ENCODE results near the gene HMGN5. TPM values are rescaled to one million over a fixed set of nuclear protein-coding genes. Genes with fewer than 3 reads are reported as not detected.
A peak's percentile ranks its signal among the peaks of the same experiment; 100 is the strongest.

The HMGN5 gene
- total and polyA plus RNA-seq, 2 of the 4 experiments (the other 2 are of a cell fraction) = 0.72 to 3.4 TPM

GRCh38 chrX:81120936-81121371 lies 80.8 kb downstream of the HMGN5 start:
- H3K56ac ChIP-seq (ENCODE audit: extremely low read depth, insufficient read depth, low read length) = no peak overlapping the region; the same call in 1 of the 2 replicates
- no peak overlapping the region for H4K91ac ChIP-seq (ENCODE audit: insufficient read depth, low read depth, low read length)
- H3K4me3 ChIP-seq (ENCODE audit: insufficient read depth, low read depth, low read length) = peak overlapping the region; percentile 58
- dilution Hi-C loops (cut with HindIII; ENCODE audit: low sequenced_read_pairs, unreplicated experiment) (no loop called here), intact Hi-C loops (cut with micrococcal nuclease) (loop anchor here (1.0 to 2.0 kb wide), 2 partner anchors 244 to 310 kb away; no protein-coding TSS in a partner anchor), in situ Hi-C loops (cut with MboI; ENCODE audit: low sequenced_read_pairs) (no loop called here)
- H2AFZ ChIP-seq (replicated peaks; ENCODE audit: low read length, poor library complexity) = peak overlapping the region; percentile 82
- no peaks in the 10 kb centered on the region for H3K36me3 ChIP-seq (ENCODE audit: control insufficient read depth, insufficient read depth, low read length)
- H2AK9ac ChIP-seq (replicated peaks; ENCODE audit: low read depth, low read length, poor library complexity) = no peak overlapping the region
- H2BK120ac ChIP-seq (ENCODE audit: low read depth, low read length) = no peak overlapping the region
- no peak overlapping the region for H2AK5ac ChIP-seq (ENCODE audit: low read depth, low read length)
- H4K8ac ChIP-seq (ENCODE audit: low read depth in 2 of 2, low read length in 2 of 2) = no peak overlapping the region
- no peak overlapping the region for H2BK20ac ChIP-seq (ENCODE audit: low read depth, low read length)
- H2BK15ac ChIP-seq (ENCODE audit: low read depth, low read length) = no peak overlapping the region
- H4K5ac ChIP-seq (ENCODE audit: low read depth, low read length) = no peak overlapping the region
- ChIA-PET CTCF (interaction anchor here (0.6 to 0.7 kb wide), 5 partner anchors 24 to 399 kb away, joined by 3 to 4 read pairs (median 3); no protein-coding TSS in a partner anchor), POLR2A (ENCODE audit: unreplicated experiment) (no interaction called here)
- peak; percentile 10; the same call in 1 of the 2 replicates for TF ChIP-seq SMC3 (IDR thresholded peaks at IDR 0.05; ENCODE audit: low read depth, low read length)
- TF ChIP-seq, protein P1, sequence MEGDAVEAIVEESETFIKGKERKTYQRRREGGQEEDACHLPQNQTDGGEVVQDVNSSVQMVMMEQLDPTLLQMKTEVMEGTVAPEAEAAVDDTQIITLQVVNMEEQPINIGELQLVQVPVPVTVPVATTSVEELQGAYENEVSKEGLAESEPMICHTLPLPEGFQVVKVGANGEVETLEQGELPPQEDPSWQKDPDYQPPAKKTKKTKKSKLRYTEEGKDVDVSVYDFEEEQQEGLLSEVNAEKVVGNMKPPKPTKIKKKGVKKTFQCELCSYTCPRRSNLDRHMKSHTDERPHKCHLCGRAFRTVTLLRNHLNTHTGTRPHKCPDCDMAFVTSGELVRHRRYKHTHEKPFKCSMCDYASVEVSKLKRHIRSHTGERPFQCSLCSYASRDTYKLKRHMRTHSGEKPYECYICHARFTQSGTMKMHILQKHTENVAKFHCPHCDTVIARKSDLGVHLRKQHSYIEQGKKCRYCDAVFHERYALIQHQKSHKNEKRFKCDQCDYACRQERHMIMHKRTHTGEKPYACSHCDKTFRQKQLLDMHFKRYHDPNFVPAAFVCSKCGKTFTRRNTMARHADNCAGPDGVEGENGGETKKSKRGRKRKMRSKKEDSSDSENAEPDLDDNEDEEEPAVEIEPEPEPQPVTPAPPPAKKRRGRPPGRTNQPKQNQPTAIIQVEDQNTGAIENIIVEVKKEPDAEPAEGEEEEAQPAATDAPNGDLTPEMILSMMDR (conservative IDR thresholded peaks at IDR 0.05; ENCODE audit: low read depth, low read length) = peak; percentile 51
- no peak for TF ChIP-seq CHD1 (IDR thresholded peaks at IDR 0.05; ENCODE audit: low read depth, low read length)
- TF ChIP-seq RAD21 (IDR thresholded peaks at IDR 0.05; ENCODE audit: low read length) = peak; percentile 16; the same call in 1 of the 2 replicates
- no peak for TF ChIP-seq MXI1 (IDR thresholded peaks at IDR 0.05; ENCODE audit: borderline replicate concordance, low read depth, low read length)
- no peaks in the 10 kb centered on the region for H3K79me1 ChIP-seq (ENCODE audit: low read depth in 1 of 2, low read length in 2 of 2)
- no peak overlapping the region for H2BK5ac ChIP-seq (ENCODE audit: low read depth, low read length, poor library complexity, severe bottlenecking)
- no peak overlapping the region for H3K14ac ChIP-seq (replicated peaks; ENCODE audit: low read depth, low read length)
- no TSS peak for BruUV-seq (replicated peaks)
- H3K23ac ChIP-seq (ENCODE audit: low read depth, low read length) = no peak overlapping the region
- no peaks in the 10 kb centered on the region for H3K27me3 ChIP-seq (ENCODE audit: control insufficient read depth, insufficient read depth, low read length)
- H3K18ac ChIP-seq (ENCODE audit: low read depth, low read length) = no peak overlapping the region
- H3K4ac ChIP-seq (ENCODE audit: low read depth, low read length) = no peak overlapping the region
- H3K27ac ChIP-seq (ENCODE audit: insufficient read depth, low read length) = no peak overlapping the region
- DNase-seq = peak; percentile 48
- no peaks in the 10 kb centered on the region for H3K9me3 ChIP-seq (ENCODE audit: control insufficient read depth, insufficient read depth, low read length)
- ATAC-seq (ENCODE audit: low read depth) = peak; percentile 74
- no peak overlapping the region for H3K9ac ChIP-seq (ENCODE audit: low read depth, low read length)
- 0% methylated on average over 4 of the region's 12 CpGs; no CpG with 5 or more reads in 1 of the 2 experiments for WGBS, 2 experiments (ENCODE audit: extremely low coverage in 2 of 2, insufficient read length in 1 of 2)
- peak overlapping the region; percentile 94 for H3K4me2 ChIP-seq (ENCODE audit: low read depth, low read length)
- no peaks in the 10 kb centered on the region for H3K4me1 ChIP-seq (ENCODE audit: control insufficient read depth, insufficient read depth, low read length)
- H4K20me1 ChIP-seq (ENCODE audit: insufficient read depth, low read length) = no peaks in the 10 kb centered on the region
- H3K9me1 ChIP-seq (ENCODE audit: insufficient read depth, low read length) = no peaks in the 10 kb centered on the region
